K562 (cell line): ENCODE measurements around the gene OXSR1. TPM values are rescaled to one million over a fixed set of nuclear protein-coding genes. Genes with fewer than 3 reads are reported as not detected.
A peak's percentile ranks its signal among the peaks of the same experiment; 100 is the strongest.

ENCODE experiments used
- BDP1 ChIP-seq: IDR thresholded peaks from 3 replicates; pipeline ENCODE4 v1.6.1; 2011; ENCODE audit not compliant: insufficient read length, insufficient read depth
- BRD4 ChIP-seq: fragments of 200-600 bp; sonication (generic); IDR thresholded peaks from 2 replicates; pipeline ENCODE4 v1.6.1; 2017; ENCODE audit warnings: inconsistent platforms
- BRF1 ChIP-seq: IDR thresholded peaks from 3 replicates; pipeline ENCODE4 v1.6.1; 2011; ENCODE audit warnings: borderline replicate concordance, mild to moderate bottlenecking; ENCODE audit not compliant: insufficient read length; ENCODE audit errors: extremely low read depth
- ETS2 ChIP-seq: IDR thresholded peaks from 2 replicates; pipeline ENCODE4 v1.6.1; 2016; ENCODE audit warnings: borderline replicate concordance, missing genetic modification characterization, mild to moderate bottlenecking, moderate library complexity, missing compliant biosample characterization; ENCODE audit not compliant: poor library complexity, severe bottlenecking
- EWSR1 ChIP-seq: fragments of 450-650 bp; IDR thresholded peaks from 2 replicates; pipeline ENCODE4 v1.6.1; 2018; ENCODE audit warnings: borderline replicate concordance, mild to moderate bottlenecking, low read depth, moderate library complexity; ENCODE audit not compliant: partially characterized antibody
- GTF2A2 ChIP-seq: IDR thresholded peaks from 2 replicates; pipeline ENCODE4 v1.6.1; 2016; ENCODE audit warnings: mild to moderate bottlenecking, missing genetic modification characterization, missing compliant biosample characterization
- GTF2E2 ChIP-seq: fragments of 200-800 bp; sonication (Bioruptor generic); IDR thresholded peaks from 2 replicates; pipeline ENCODE4 v1.6.1; 2016; ENCODE audit warnings: missing genetic modification characterization, missing compliant biosample characterization
- JUNB ChIP-seq: fragments of 450-650 bp; formaldehyde crosslinking; conservative IDR thresholded peaks from 2 replicates; pipeline ENCODE4 v1.4.0; 2020; ENCODE audit warnings: mild to moderate bottlenecking
- KDM4B ChIP-seq, 2 experiments: fragments of 450-650 bp in 1 of 2; sonication (generic) in 1 of 2; IDR thresholded peaks; 2 replicates each; pipeline ENCODE4 v1.6.1; 2016 to 2017; ENCODE audit warnings: borderline replicate concordance in 2 of 2, antibody characterized with exemption in 1 of 2, low read depth in 1 of 2, mild to moderate bottlenecking in 1 of 2
- MECOM ChIP-seq: fragments of 250-450 bp; sonication (Bioruptor Pico); IDR thresholded peaks from 2 replicates; pipeline ENCODE4 v1.8.0; 2022; ENCODE audit warnings: inconsistent platforms
- NFIC ChIP-seq: fragments of 450-650 bp; IDR thresholded peaks from 2 replicates; pipeline ENCODE4 v1.6.1; 2017; ENCODE audit warnings: mild to moderate bottlenecking, inconsistent platforms
- OTX1 ChIP-seq: fragments of 450-650 bp; formaldehyde crosslinking; IDR thresholded peaks from 2 replicates; pipeline ENCODE4 v1.4.0; 2022; ENCODE audit warnings: mild to moderate bottlenecking
- POLR2B ChIP-seq: fragments of 450-650 bp; IDR thresholded peaks from 2 replicates; pipeline ENCODE4 v1.6.1; 2018; ENCODE audit warnings: low read depth; ENCODE audit not compliant: partially characterized antibody
- RBM25 ChIP-seq: fragments of 200-400 bp; formaldehyde crosslinking; IDR thresholded peaks from 2 replicates; pipeline ENCODE4 v1.6.1; 2018; ENCODE audit warnings: low read length, low read depth, moderate library complexity; ENCODE audit not compliant: severe bottlenecking
- SAFB ChIP-seq: fragments of 200-400 bp; formaldehyde crosslinking; IDR thresholded peaks from 2 replicates; pipeline ENCODE4 v1.6.1; 2017; ENCODE audit warnings: low read depth, low read length, borderline replicate concordance
- SP2 ChIP-seq: IDR thresholded peaks from 2 replicates; pipeline ENCODE4 v1.6.1; 2011; ENCODE audit warnings: mild to moderate bottlenecking, low read depth, low read length, moderate library complexity; ENCODE audit not compliant: poor library complexity, severe bottlenecking; ENCODE audit errors: extremely low read depth
- TBP ChIP-seq: optimal IDR thresholded peaks from 2 replicates; pipeline ENCODE3; 2011; ENCODE audit warnings: low read depth, low read length, improper control_type of control experiment
- TCF7 ChIP-seq: sonication (generic); IDR thresholded peaks from 2 replicates; pipeline ENCODE4 v1.6.1; 2016; ENCODE audit warnings: antibody characterized with exemption, borderline replicate concordance
- TEAD4 ChIP-seq, 2 experiments: sonication (generic) in 1 of 2; formaldehyde crosslinking in 1 of 2; IDR thresholded peaks; 2 replicates each; pipeline versions ENCODE4 v1.6.1 to v1.8.0; 2012 to 2022; ENCODE audit warnings: borderline replicate concordance in 1 of 2, inconsistent platforms in 1 of 2, low read length in 1 of 2, mild to moderate bottlenecking in 1 of 2, missing genetic modification reagents in 1 of 2
- UBTF ChIP-seq, 2 experiments: IDR thresholded peaks; 2 replicates each; pipeline ENCODE4 v1.6.1; 2012; ENCODE audit warnings: improper control_type of control experiment in 2 of 2, low read depth in 2 of 2, low read length in 2 of 2, borderline replicate concordance in 1 of 2
- ZNF133 ChIP-seq: fragments of 250-450 bp; sonication (Bioruptor Pico); IDR thresholded peaks from 2 replicates; pipeline ENCODE4 v1.4.0; 2020; ENCODE audit warnings: mild to moderate bottlenecking
- ZNF589 ChIP-seq: fragments of 200-800 bp; sonication (Bioruptor generic); IDR thresholded peaks from 2 replicates; pipeline ENCODE4 v1.6.1; 2016; ENCODE audit warnings: low read depth, missing genetic modification characterization, missing compliant biosample characterization
- polyA plus RNA-seq, 8 experiments: library from polyadenylated mRNA; depleted of rRNA in 4 of 8; stranded (reverse) in 5 of 8; unstranded in 3 of 8; fragments of >200 nt; fragmentation: Nextera tagmentation in 2 of 8; fragmentation: Illumina TruSeq in 1 of 8; extraction: Ambion mirVana in 2 of 8; extraction: Trizol in 1 of 8; gene quantifications; 2 replicates each; pipeline versions ENCODE4 v1.2.1 to v1.2.3, GENCODE V29; 2011 to 2014; ENCODE audit warnings: inconsistent platforms in 1 of 8, missing spikeins in 1 of 8
- total RNA-seq, 7 experiments: library from RNA; depleted of rRNA in 6 of 7; stranded (reverse); fragments of >200 nt in 6 of 7; fragmentation: Illumina TruSeq in 2 of 7; extraction: Trizol in 2 of 7; gene quantifications; 2 replicates each; pipeline versions ENCODE4 v1.2.1 to v1.2.3, GENCODE V29; 2011 to 2021; ENCODE audit warnings: low replicate concordance in 1 of 7
- TF ChIP-seq, protein P1 (sequence below): fragments of 250-450 bp; sonication (Bioruptor Pico); IDR thresholded peaks from 2 replicates; pipeline ENCODE4 v1.5.0; 2021; ENCODE audit warnings: mild to moderate bottlenecking, borderline replicate concordance

OXSR1 gene
- total and polyA plus RNA-seq, 9 of the 15 experiments (the other 6 are each of a cell fraction or from before 2014, with no cell fraction given), result 15.7 to 87.6 (median 48.7) TPM

GRCh38 chr3:38165722-38166387 is 518 bp downstream of the OXSR1 start (continued):
- no peak for TF ChIP-seq TEAD4 (IDR thresholded peaks at IDR 0.05; ENCODE audit: low read length)
- 0 out of 2 replicates have a peak, but pooled peaks have one; percentile 63 for TF ChIP-seq TEAD4 (CRISPR knock-in tag; IDR thresholded peaks at IDR 0.05; ENCODE audit: borderline replicate concordance)
- no peak for TF ChIP-seq ETS2 (tag)
- TF ChIP-seq EWSR1, result no peak
- TF ChIP-seq ZNF133 (CRISPR knock-in tag), result no peak
- TF ChIP-seq TBP, result peak; percentile 3
- TF ChIP-seq NFIC, result no peak
- TF ChIP-seq SP2, result no peak
- TF ChIP-seq OTX1 (CRISPR knock-in tag), result no peak
- TF ChIP-seq UBTF (IDR thresholded peaks at IDR 0.05; ENCODE audit: borderline replicate concordance in 1 of 2, low read depth in 2 of 2, low read length in 2 of 2), result peak in 1 of 2 experiments; percentile 64; a peak in 1 of 4 replicates
- no peak for TF ChIP-seq JUNB
- TF ChIP-seq KDM4B (IDR thresholded peaks at IDR 0.05; ENCODE audit: borderline replicate concordance in 2 of 2, low read depth in 1 of 2), result no peak
- no peak for TF ChIP-seq MECOM
- TF ChIP-seq TCF7, result no peak
- peak; percentile 5; the same call in 1 of the 2 replicates for TF ChIP-seq SAFB
- TF ChIP-seq BDP1, result no peak
- TF ChIP-seq GTF2E2 (tag), result 0 out of 2 replicates have a peak, but pooled peaks have one; percentile 30
- no peak for TF ChIP-seq POLR2B
- TF ChIP-seq BRD4, result peak; percentile 66; the same call in 1 of the 2 replicates
- no peak for TF ChIP-seq BRF1
- TF ChIP-seq, protein P1, sequence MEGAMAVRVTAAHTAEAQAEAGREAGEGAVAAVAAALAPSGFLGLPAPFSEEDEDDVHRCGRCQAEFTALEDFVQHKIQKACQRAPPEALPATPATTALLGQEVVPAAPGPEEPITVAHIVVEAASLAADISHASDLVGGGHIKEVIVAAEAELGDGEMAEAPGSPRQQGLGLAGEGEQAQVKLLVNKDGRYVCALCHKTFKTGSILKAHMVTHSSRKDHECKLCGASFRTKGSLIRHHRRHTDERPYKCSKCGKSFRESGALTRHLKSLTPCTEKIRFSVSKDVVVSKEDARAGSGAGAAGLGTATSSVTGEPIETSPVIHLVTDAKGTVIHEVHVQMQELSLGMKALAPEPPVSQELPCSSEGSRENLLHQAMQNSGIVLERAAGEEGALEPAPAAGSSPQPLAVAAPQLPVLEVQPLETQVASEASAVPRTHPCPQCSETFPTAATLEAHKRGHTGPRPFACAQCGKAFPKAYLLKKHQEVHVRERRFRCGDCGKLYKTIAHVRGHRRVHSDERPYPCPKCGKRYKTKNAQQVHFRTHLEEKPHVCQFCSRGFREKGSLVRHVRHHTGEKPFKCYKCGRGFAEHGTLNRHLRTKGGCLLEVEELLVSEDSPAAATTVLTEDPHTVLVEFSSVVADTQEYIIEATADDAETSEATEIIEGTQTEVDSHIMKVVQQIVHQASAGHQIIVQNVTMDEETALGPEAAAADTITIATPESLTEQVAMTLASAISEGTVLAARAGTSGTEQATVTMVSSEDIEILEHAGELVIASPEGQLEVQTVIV (CRISPR knock-in tag), result no peak
- TF ChIP-seq RBM25, result no peak
- no peak for TF ChIP-seq ZNF589 (CRISPR knock-in tag)
- no peak for TF ChIP-seq GTF2A2
